K562 (cell line): Measurements from ENCODE around the gene LCN15. TPM values are rescaled to one million over a fixed set of nuclear protein-coding genes. Genes with fewer than 3 reads are reported as not detected.

ENCODE experiments used
- CTBP1 ChIP-seq: fragments of 450-650 bp; IDR thresholded peaks from 2 replicates; pipeline ENCODE4 v1.6.1; 2016; ENCODE audit warnings: borderline replicate concordance
- JUNB ChIP-seq: fragments of 450-650 bp; formaldehyde crosslinking; conservative IDR thresholded peaks from 2 replicates; pipeline ENCODE4 v1.4.0; 2020; ENCODE audit warnings: mild to moderate bottlenecking
- SMARCA4 ChIP-seq: fragments of 450-650 bp; IDR thresholded peaks from 2 replicates; pipeline ENCODE4 v1.6.1; 2016
- SRSF9 ChIP-seq: fragments of 200-400 bp; formaldehyde crosslinking; IDR thresholded peaks from 2 replicates; pipeline ENCODE4 v1.6.1; 2017; ENCODE audit warnings: low read depth, low read length, borderline replicate concordance
- ZBTB7A ChIP-seq: IDR thresholded peaks from 2 replicates; pipeline ENCODE4 v1.6.1; 2011; ENCODE audit warnings: low read depth, mild to moderate bottlenecking, low read length, moderate library complexity, borderline replicate concordance; ENCODE audit not compliant: control insufficient read depth
- ZNF384 ChIP-seq: IDR thresholded peaks from 2 replicates; pipeline ENCODE4 v1.6.1; 2012; ENCODE audit warnings: low read depth, low read length, improper control_type of control experiment
- polyA plus RNA-seq, 8 experiments: library from polyadenylated mRNA; depleted of rRNA in 4 of 8; stranded (reverse) in 5 of 8; unstranded in 3 of 8; fragments of >200 nt; fragmentation: Nextera tagmentation in 2 of 8; fragmentation: Illumina TruSeq in 1 of 8; extraction: Ambion mirVana in 2 of 8; extraction: Trizol in 1 of 8; gene quantifications; 2 replicates each; pipeline versions ENCODE4 v1.2.1 to v1.2.3, GENCODE V29; 2011 to 2014; ENCODE audit warnings: inconsistent platforms in 1 of 8, missing spikeins in 1 of 8
- total RNA-seq, 7 experiments: library from RNA; depleted of rRNA in 6 of 7; stranded (reverse); fragments of >200 nt in 6 of 7; fragmentation: Illumina TruSeq in 2 of 7; extraction: Trizol in 2 of 7; gene quantifications; 2 replicates each; pipeline versions ENCODE4 v1.2.1 to v1.2.3, GENCODE V29; 2011 to 2021; ENCODE audit warnings: low replicate concordance in 1 of 7
- TF ChIP-seq, protein P1 (sequence below): fragments of 450-650 bp; IDR thresholded peaks from 2 replicates; pipeline ENCODE4 v1.7.1; 2018; ENCODE audit warnings: mild to moderate bottlenecking, low read depth; ENCODE audit not compliant: partially characterized antibody
- TF ChIP-seq, protein P2 (sequence below): fragments of 200-800 bp; sonication (Bioruptor generic); IDR thresholded peaks from 2 replicates; pipeline ENCODE4 v1.6.1; 2016; ENCODE audit warnings: missing genetic modification characterization, missing compliant biosample characterization
- TF ChIP-seq, protein P3 (sequence below): fragments of 450-650 bp; IDR thresholded peaks from 2 replicates; pipeline ENCODE4 v1.6.1; 2016; ENCODE audit warnings: low read depth, mild to moderate bottlenecking, moderate library complexity
- TF ChIP-seq, protein P4 (sequence below), 2 experiments: fragments of 450-650 bp; IDR thresholded peaks; 2 replicates each; pipeline ENCODE4 v1.6.1; 2018; ENCODE audit warnings: mild to moderate bottlenecking in 2 of 2, low read depth in 1 of 2; ENCODE audit not compliant: partially characterized antibody in 2 of 2

LCN15 gene
- total and polyA plus RNA-seq, 9 of the 15 experiments (the other 6 are each of a cell fraction or from before 2014, with no cell fraction given): 0.66 TPM; not detected in 8

DNA sequence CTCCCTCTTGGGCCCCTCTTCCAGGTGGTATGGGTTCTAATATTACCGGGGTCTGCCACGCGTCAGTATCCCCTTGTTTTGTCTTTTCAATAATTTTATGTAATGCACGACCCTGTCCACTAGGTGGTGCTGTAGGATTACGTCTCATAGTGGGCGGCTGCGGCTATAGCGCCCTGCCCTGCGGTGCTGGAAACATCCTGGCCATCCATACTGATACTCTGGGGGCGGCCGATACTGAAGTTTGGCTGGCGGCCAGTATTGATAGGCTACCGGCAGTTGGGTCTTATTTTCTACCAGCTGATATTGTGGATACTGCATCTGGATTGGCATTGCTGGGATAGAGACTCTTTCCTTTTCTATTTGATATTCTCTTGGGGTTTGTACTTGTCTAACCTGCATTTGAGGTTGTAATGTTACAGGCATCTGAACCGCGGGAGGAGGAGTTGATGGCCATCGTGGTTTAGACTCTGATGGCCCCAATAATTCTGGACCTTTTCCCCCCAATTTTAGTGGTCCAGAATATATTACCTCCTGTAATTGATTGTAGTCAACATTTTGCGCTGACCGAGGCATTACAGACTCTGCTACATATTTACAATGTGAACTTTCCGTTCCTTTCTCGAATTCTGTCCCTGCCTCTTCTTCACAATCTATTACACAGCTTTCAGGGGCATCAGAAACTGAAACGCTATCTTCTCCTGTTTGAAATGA, 23.5 kb upstream of the LCN15 start (continued):
- TF ChIP-seq ZNF384: 0 out of 2 replicates have a peak, but pooled peaks have one; percentile 12
- no peak for TF ChIP-seq JUNB (CRISPR knock-in tag)
- peak; percentile 50; the same call in 1 of the 2 replicates for TF ChIP-seq ZBTB7A
- TF ChIP-seq SRSF9: no peak
- TF ChIP-seq, protein P1, sequence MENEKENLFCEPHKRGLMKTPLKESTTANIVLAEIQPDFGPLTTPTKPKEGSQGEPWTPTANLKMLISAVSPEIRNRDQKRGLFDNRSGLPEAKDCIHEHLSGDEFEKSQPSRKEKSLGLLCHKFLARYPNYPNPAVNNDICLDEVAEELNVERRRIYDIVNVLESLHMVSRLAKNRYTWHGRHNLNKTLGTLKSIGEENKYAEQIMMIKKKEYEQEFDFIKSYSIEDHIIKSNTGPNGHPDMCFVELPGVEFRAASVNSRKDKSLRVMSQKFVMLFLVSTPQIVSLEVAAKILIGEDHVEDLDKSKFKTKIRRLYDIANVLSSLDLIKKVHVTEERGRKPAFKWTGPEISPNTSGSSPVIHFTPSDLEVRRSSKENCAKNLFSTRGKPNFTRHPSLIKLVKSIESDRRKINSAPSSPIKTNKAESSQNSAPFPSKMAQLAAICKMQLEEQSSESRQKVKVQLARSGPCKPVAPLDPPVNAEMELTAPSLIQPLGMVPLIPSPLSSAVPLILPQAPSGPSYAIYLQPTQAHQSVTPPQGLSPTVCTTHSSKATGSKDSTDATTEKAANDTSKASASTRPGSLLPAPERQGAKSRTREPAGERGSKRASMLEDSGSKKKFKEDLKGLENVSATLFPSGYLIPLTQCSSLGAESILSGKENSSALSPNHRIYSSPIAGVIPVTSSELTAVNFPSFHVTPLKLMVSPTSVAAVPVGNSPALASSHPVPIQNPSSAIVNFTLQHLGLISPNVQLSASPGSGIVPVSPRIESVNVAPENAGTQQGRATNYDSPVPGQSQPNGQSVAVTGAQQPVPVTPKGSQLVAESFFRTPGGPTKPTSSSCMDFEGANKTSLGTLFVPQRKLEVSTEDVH: peak; percentile 52
- TF ChIP-seq CTBP1: peak; percentile 71; the same call in 1 of the 2 replicates
- TF ChIP-seq, protein P2, sequence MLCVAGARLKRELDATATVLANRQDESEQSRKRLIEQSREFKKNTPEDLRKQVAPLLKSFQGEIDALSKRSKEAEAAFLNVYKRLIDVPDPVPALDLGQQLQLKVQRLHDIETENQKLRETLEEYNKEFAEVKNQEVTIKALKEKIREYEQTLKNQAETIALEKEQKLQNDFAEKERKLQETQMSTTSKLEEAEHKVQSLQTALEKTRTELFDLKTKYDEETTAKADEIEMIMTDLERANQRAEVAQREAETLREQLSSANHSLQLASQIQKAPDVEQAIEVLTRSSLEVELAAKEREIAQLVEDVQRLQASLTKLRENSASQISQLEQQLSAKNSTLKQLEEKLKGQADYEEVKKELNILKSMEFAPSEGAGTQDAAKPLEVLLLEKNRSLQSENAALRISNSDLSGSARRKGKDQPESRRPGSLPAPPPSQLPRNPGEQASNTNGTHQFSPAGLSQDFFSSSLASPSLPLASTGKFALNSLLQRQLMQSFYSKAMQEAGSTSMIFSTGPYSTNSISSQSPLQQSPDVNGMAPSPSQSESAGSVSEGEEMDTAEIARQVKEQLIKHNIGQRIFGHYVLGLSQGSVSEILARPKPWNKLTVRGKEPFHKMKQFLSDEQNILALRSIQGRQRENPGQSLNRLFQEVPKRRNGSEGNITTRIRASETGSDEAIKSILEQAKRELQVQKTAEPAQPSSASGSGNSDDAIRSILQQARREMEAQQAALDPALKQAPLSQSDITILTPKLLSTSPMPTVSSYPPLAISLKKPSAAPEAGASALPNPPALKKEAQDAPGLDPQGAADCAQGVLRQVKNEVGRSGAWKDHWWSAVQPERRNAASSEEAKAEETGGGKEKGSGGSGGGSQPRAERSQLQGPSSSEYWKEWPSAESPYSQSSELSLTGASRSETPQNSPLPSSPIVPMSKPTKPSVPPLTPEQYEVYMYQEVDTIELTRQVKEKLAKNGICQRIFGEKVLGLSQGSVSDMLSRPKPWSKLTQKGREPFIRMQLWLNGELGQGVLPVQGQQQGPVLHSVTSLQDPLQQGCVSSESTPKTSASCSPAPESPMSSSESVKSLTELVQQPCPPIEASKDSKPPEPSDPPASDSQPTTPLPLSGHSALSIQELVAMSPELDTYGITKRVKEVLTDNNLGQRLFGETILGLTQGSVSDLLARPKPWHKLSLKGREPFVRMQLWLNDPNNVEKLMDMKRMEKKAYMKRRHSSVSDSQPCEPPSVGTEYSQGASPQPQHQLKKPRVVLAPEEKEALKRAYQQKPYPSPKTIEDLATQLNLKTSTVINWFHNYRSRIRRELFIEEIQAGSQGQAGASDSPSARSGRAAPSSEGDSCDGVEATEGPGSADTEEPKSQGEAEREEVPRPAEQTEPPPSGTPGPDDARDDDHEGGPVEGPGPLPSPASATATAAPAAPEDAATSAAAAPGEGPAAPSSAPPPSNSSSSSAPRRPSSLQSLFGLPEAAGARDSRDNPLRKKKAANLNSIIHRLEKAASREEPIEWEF (CRISPR knock-in tag): peak; percentile 94
- TF ChIP-seq SMARCA4: peak; percentile 46; the same call in 1 of the 2 replicates
- TF ChIP-seq, protein P3, sequence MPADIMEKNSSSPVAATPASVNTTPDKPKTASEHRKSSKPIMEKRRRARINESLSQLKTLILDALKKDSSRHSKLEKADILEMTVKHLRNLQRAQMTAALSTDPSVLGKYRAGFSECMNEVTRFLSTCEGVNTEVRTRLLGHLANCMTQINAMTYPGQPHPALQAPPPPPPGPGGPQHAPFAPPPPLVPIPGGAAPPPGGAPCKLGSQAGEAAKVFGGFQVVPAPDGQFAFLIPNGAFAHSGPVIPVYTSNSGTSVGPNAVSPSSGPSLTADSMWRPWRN: no peak
- TF ChIP-seq, protein P4, sequence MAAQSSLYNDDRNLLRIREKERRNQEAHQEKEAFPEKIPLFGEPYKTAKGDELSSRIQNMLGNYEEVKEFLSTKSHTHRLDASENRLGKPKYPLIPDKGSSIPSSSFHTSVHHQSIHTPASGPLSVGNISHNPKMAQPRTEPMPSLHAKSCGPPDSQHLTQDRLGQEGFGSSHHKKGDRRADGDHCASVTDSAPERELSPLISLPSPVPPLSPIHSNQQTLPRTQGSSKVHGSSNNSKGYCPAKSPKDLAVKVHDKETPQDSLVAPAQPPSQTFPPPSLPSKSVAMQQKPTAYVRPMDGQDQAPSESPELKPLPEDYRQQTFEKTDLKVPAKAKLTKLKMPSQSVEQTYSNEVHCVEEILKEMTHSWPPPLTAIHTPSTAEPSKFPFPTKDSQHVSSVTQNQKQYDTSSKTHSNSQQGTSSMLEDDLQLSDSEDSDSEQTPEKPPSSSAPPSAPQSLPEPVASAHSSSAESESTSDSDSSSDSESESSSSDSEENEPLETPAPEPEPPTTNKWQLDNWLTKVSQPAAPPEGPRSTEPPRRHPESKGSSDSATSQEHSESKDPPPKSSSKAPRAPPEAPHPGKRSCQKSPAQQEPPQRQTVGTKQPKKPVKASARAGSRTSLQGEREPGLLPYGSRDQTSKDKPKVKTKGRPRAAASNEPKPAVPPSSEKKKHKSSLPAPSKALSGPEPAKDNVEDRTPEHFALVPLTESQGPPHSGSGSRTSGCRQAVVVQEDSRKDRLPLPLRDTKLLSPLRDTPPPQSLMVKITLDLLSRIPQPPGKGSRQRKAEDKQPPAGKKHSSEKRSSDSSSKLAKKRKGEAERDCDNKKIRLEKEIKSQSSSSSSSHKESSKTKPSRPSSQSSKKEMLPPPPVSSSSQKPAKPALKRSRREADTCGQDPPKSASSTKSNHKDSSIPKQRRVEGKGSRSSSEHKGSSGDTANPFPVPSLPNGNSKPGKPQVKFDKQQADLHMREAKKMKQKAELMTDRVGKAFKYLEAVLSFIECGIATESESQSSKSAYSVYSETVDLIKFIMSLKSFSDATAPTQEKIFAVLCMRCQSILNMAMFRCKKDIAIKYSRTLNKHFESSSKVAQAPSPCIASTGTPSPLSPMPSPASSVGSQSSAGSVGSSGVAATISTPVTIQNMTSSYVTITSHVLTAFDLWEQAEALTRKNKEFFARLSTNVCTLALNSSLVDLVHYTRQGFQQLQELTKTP (IDR thresholded peaks at IDR 0.05; ENCODE audit: low read depth in 1 of 2, partially characterized antibody in 2 of 2): peak in 1 of 2 experiments; percentile 33
